GM13976 (cell line): ENCODE results near the gene NBEAL2.
A peak's percentile ranks its signal among the peaks of the same experiment; 100 is the strongest.

Experiments used
- DNase-seq: peaks from one replicate; pipeline ENCODE4 v3.0.0; 2012; ENCODE audit warnings: low spot score
- CTCF ChIP-seq: IDR thresholded peaks from 2 replicates; pipeline ENCODE4 v1.5.1; 2012; ENCODE audit warnings: borderline replicate concordance, mild to moderate bottlenecking; ENCODE audit not compliant: insufficient read depth; ENCODE audit errors: extremely low read depth, missing control alignments, control extremely low read depth
- in situ Hi-C: fragments of 300-500 bp; cut with MboI; formaldehyde crosslinking; loops from one replicate; pipeline ENCODE4 v1.12.0; 2022; ENCODE audit warnings: low sequenced_read_pairs, mixed read lengths, inconsistent platforms; ENCODE audit not compliant: unreplicated experiment

The NBEAL2 gene

GRCh38 chr3:47016086-47016933, 36.8 kb downstream of the NBEAL2 start:
- no peak for TF ChIP-seq CTCF
- in situ Hi-C loops, result loop anchor here (25.0 kb wide), 1 partner anchor 346 kb away; no protein-coding TSS in a partner anchor
- no peak for DNase-seq

GRCh38 chr3:47016934-47017435, 37.5 kb downstream of the NBEAL2 start:
- in situ Hi-C loops, result loop anchor here (25.0 kb wide), 1 partner anchor 345 kb away; no protein-coding TSS in a partner anchor
- TF ChIP-seq CTCF, result no peak
- DNase-seq, result peak; percentile 40

GRCh38 chr3:47017504-47018268, 38.2 kb downstream of the NBEAL2 start:
- in situ Hi-C loops, result loop anchor here (25.0 kb wide), 1 partner anchor 345 kb away; no protein-coding TSS in a partner anchor
- TF ChIP-seq CTCF, result no peak
- no peak for DNase-seq

GRCh38 chr3:47018269-47018611, 38.8 kb downstream of the NBEAL2 start:
- no peak for DNase-seq
- in situ Hi-C loops, result loop anchor here (25.0 kb wide), 1 partner anchor 344 kb away; no protein-coding TSS in a partner anchor
- no peak for TF ChIP-seq CTCF

GRCh38 chr3:47019201-47019600, 39.7 kb downstream of the NBEAL2 start:
- peak; percentile 55 for DNase-seq
- no peak for TF ChIP-seq CTCF
- in situ Hi-C loops, result loop anchor here (25.0 kb wide), 1 partner anchor 343 kb away; no protein-coding TSS in a partner anchor

GRCh38 chr3:47020311-47020710, 40.8 kb downstream of the NBEAL2 start:
- no peak for TF ChIP-seq CTCF
- in situ Hi-C loops, result loop anchor here (25.0 kb wide), 1 partner anchor 342 kb away; no protein-coding TSS in a partner anchor
- no peak for DNase-seq
